Naive thymus-derived CD8-positive, alpha-beta T cell (primary cell): Measurements from ENCODE around the gene JUP. TPM values are rescaled to one million over a fixed set of nuclear protein-coding genes. Genes with fewer than 3 reads are reported as not detected.

Source experiments
- ATAC-seq, 2 donors: fragments of 150-1000 bp; cut with Tn5 transposase in 1 of 2; sonication (Bioruptor Pico), chemical (Tn5 transposase) in 1 of 2; 1 replicate in 1 of 2; 2 replicates in 1 of 2; pipeline ENCODE4 v1.10.0; 2021; ENCODE audit warnings: mild to moderate bottlenecking in 2 of 2, moderate library complexity in 2 of 2
- POLR2A ChIA-PET: fragments of 350-600 bp; sonication (Branson Sonifier 250); formaldehyde crosslinking; loops from one replicate; lab custom pipeline; 2021; ENCODE audit warnings: antibody characterized with exemption; lab: Charles Lee
- DNase-seq, 10 donors: peaks; one replicate each; pipeline versions ENCODE4 v3.0.0 to v3.0.0-alpha.2; 2020 to 2022
- H3K27ac Mint-ChIP-seq, 10 donors: one replicate each; pipeline ENCODE4 v1.8.0; 2020 to 2022; ENCODE audit warnings: mild to moderate bottlenecking in 10 of 10, mixed read lengths in 10 of 10, moderate library complexity in 4 of 10, inconsistent platforms in 1 of 10
- H3K27me3 Mint-ChIP-seq, 5 donors: one replicate each; pipeline ENCODE4 v1.8.0; 2021 to 2022; ENCODE audit warnings: mixed read lengths in 5 of 5
- H3K36me3 Mint-ChIP-seq, 3 donors: one replicate each; pipeline ENCODE4 v1.8.0; 2020 to 2022; ENCODE audit warnings: mixed read lengths in 3 of 3, mild to moderate bottlenecking in 2 of 3, inconsistent platforms in 1 of 3
- H3K4me1 Mint-ChIP-seq, 4 donors: one replicate each; pipeline ENCODE4 v1.8.0; 2021 to 2022; ENCODE audit warnings: mixed read lengths in 4 of 4
- H3K4me3 Mint-ChIP-seq, 10 donors: one replicate each; pipeline ENCODE4 v1.8.0; 2020 to 2022; ENCODE audit warnings: mild to moderate bottlenecking in 10 of 10, mixed read lengths in 10 of 10, moderate library complexity in 6 of 10, inconsistent platforms in 1 of 10
- H3K9me3 Mint-ChIP-seq, 9 donors: one replicate each; pipeline ENCODE4 v1.8.0; 2020 to 2022; ENCODE audit warnings: mixed read lengths in 9 of 9, mild to moderate bottlenecking in 3 of 9, inconsistent platforms in 1 of 9, moderate library complexity in 1 of 9
- polyA plus RNA-seq, 3 donors: library from polyadenylated mRNA; unstranded; fragments of 300-500 nt; fragmentation: Illumina TruSeq; gene quantifications; one replicate each; pipeline ENCODE4 v1.2.3, GENCODE V29; 2021
- total RNA-seq, 8 experiments: library from RNA in 2 of 8; stranded (reverse) in 2 of 8; gene quantifications; one replicate each; pipeline ENCODE4 v1.2.3 and lab custom pipeline; 2021 to 2026

Gene JUP
- total and polyA plus RNA-seq, 5 experiments from 2014 or later: 0.14 to 4.7 (median 0.55) TPM

- DNase-seq (peak in 1 of 10 donors; percentile 5), ATAC-seq (peak; percentile 18 to 20)
- Mint-ChIP-seq H3K36me3 (no peaks in the 10 kb centered on the region), H3K4me1 (peaks cover 2 to 12% (median 8%) of the 10 kb centered on the region in 4 donors), H3K9me3 (no peaks in the 10 kb centered on the region), H3K27me3 (peaks cover 9 to 52% (median 33%) of the 10 kb centered on the region in 5 donors), H3K27ac (peak overlapping the region in 2 of 10 donors; percentile 21 to 79), H3K4me3 (no peak overlapping the region)
- POLR2A ChIA-PET: interaction anchor here (0.7 to 0.9 kb wide), 2 partner anchors 64 to 73 kb away, joined by 3 to 4 read pairs; no protein-coding TSS in a partner anchor
Observed at GRCh38 chr17:41737680-41738023, 48.9 kb downstream of the JUP start.

- no peak overlapping the region for H3K4me3 Mint-ChIP-seq
- H3K27me3 Mint-ChIP-seq: peaks cover 9 to 57% (median 39%) of the 10 kb centered on the region in 5 donors
- no peak for ATAC-seq
- H3K27ac Mint-ChIP-seq: peak overlapping the region in 2 of 10 donors; percentile 40 to 79
- H3K36me3 Mint-ChIP-seq: no peaks in the 10 kb centered on the region
- peaks cover 2 to 13% (median 8%) of the 10 kb centered on the region in 4 donors for H3K4me1 Mint-ChIP-seq
- POLR2A ChIA-PET: interaction anchor here (0.7 to 0.9 kb wide), 2 partner anchors 64 to 74 kb away, joined by 3 to 4 read pairs; no protein-coding TSS in a partner anchor
- H3K9me3 Mint-ChIP-seq: no peaks in the 10 kb centered on the region
- DNase-seq: no peak
Observed at GRCh38 chr17:41736983-41737679, 49.4 kb downstream of the JUP start.

GRCh38 chr17:41735744-41736143 is 50.8 kb downstream of the JUP start:
- Mint-ChIP-seq H3K27ac (peak overlapping the region in 1 of 10 donors; percentile 59), H3K4me3 (no peak overlapping the region), H3K36me3 (no peaks in the 10 kb centered on the region), H3K4me1 (peaks cover 2 to 13% (median 8%) of the 10 kb centered on the region in 4 donors), H3K27me3 (peaks cover 13 to 68% (median 48%) of the 10 kb centered on the region in 5 donors), H3K9me3 (no peaks in the 10 kb centered on the region)
- ATAC-seq (no peak), DNase-seq (no peak)
- POLR2A ChIA-PET: interaction anchor here (0.7 kb wide), 1 partner anchor 45 kb away, joined by 3 read pairs; no protein-coding TSS in a partner anchor

DNA sequence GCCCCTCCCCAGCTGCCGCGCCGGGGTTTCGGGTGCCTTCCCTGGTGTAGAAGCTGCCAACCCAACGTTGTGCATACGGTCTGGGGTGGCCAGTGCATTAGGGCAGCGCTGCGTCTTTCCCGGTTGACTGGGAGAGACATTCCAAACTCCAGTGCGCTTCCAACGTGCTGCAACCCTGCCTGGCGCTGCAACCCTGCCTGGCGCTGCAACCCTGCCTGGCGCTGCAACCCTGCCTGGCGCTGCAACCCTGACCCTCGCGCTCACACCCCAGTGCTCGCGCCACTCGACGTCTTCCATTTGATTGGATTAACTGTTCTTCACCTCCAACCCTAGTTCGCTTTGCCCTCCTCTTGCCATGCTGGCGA is 51.6 kb downstream of the JUP start:
- H3K4me1 Mint-ChIP-seq: peaks cover 2 to 13% (median 8%) of the 10 kb centered on the region in 4 donors
- H3K4me3 Mint-ChIP-seq: peak overlapping the region in 9 of 10 donors; percentile 11 to 57 (median 43)
- H3K36me3 Mint-ChIP-seq: no peaks in the 10 kb centered on the region
- POLR2A ChIA-PET: no interaction called here
- H3K27ac Mint-ChIP-seq: no peak overlapping the region
- no peak for DNase-seq
- no peaks in the 10 kb centered on the region for H3K9me3 Mint-ChIP-seq
- ATAC-seq: no peak
- H3K27me3 Mint-ChIP-seq: peaks cover 13 to 68% (median 52%) of the 10 kb centered on the region in 5 donors

- POLR2A ChIA-PET: no interaction called here
- peak within 1 kb of the TSS in 2 of 10 donors; percentile 66 to 73 for H3K27ac Mint-ChIP-seq
- ATAC-seq (peak in 1 of 2 donors; percentile 15), DNase-seq (no peak)
- H3K36me3 Mint-ChIP-seq: no peaks in the 10 kb centered on the region
- peak within 1 kb of the TSS in 9 of 10 donors; percentile 20 to 74 (median 50) for H3K4me3 Mint-ChIP-seq
- peaks cover 13 to 68% (median 52%) of the 10 kb centered on the region in 5 donors for H3K27me3 Mint-ChIP-seq
- no peaks in the 10 kb centered on the region for H3K9me3 Mint-ChIP-seq
- H3K4me1 Mint-ChIP-seq: peaks cover 2 to 13% (median 8%) of the 10 kb centered on the region in 4 donors
Observed at GRCh38 chr17:41734139-41734948, 52.2 kb downstream of the JUP start, which contains the start of gene HAP1. Gene HAP1 (minus strand): TSS chr17:41734643. CDS start chr17:41734634, 9 bp downstream.

DNA sequence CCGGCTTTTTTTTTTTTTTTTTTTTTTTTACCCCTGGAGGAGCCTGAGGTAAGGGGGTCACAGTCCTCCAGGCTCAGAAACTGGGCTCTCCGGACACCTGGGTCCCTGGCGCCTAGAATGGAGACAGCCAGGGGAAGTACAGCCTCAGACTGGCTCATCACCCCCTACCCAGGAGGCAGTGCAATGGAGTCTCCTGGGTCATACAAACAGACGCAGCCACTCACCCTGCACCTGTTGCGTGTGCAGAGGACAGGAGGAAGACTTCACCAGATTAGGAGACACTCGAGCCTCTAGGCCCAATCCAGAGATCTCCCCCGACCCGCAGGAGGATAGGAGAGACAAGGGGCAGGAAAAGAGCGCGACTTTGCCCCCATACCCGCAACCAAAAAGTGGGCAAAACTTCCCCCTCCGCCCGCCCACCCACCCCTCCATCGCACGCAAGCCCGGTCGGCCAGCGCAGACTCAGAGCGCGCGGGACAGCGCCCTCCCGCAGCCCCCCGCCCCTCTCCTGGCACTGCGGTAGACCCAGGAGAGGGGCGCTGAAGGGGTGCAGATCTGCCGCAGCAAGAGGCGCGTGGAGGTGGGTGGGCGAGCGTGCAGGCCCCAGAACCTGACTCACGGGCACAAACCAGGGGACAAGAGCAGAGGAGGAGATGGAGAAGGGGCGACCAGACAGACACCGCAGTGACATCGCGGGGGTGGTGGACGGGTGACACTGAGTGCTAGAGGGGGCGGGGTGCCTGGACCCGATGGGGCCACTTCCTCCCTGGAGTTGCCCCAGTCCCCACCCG is 53.0 kb downstream of the JUP start:
- ATAC-seq: no peak
- POLR2A ChIA-PET: interaction anchor here (0.6 kb wide), 1 partner anchor 34 kb away, joined by 5 read pairs; no protein-coding TSS in a partner anchor
- Mint-ChIP-seq H3K9me3 (no peaks in the 10 kb centered on the region), H3K36me3 (no peaks in the 10 kb centered on the region), H3K27me3 (peaks cover 13 to 68% (median 52%) of the 10 kb centered on the region in 5 donors), H3K4me1 (peaks cover 2 to 13% (median 8%) of the 10 kb centered on the region in 4 donors), H3K4me3 (peak overlapping the region in 7 of 10 donors; percentile 34 to 74 (median 44)), H3K27ac (peak overlapping the region in 2 of 10 donors; percentile 66 to 73)
- DNase-seq: no peak

DNA sequence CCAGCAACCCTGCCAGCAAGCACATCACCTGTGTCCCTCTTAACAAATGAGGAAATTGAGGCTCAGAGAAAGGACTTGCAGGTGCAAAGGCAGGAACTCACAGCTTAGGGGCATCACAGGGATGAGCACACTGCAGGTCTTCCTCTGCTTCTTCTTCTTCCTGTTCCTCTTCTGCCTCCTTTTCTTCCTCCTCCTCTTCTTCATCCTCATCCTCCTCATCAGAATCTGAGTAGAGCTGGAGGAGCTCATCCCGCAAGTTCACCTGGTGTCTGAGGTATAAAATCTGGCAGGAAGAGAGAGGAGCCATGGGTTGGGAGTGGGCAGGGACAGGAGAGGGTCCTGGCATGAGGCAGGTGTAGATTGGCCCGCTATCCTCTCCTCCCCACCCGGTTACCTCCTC is 54.7 kb downstream of the JUP start:
- no peaks in the 10 kb centered on the region for H3K36me3 Mint-ChIP-seq
- peaks cover 11 to 71% (median 41%) of the 10 kb centered on the region in 5 donors for H3K27me3 Mint-ChIP-seq
- H3K4me1 Mint-ChIP-seq: peaks cover 0 to 13% (median 6%) of the 10 kb centered on the region in 4 donors
- H3K27ac Mint-ChIP-seq: peak overlapping the region in 1 of 10 donors; percentile 53
- DNase-seq: no peak
- no peak overlapping the region for H3K4me3 Mint-ChIP-seq
- no peak for ATAC-seq
- POLR2A ChIA-PET: interaction anchor here (0.6 kb wide), 1 partner anchor 162 kb away, joined by 6 read pairs; no protein-coding TSS in a partner anchor
- no peaks in the 10 kb centered on the region for H3K9me3 Mint-ChIP-seq

DNA sequence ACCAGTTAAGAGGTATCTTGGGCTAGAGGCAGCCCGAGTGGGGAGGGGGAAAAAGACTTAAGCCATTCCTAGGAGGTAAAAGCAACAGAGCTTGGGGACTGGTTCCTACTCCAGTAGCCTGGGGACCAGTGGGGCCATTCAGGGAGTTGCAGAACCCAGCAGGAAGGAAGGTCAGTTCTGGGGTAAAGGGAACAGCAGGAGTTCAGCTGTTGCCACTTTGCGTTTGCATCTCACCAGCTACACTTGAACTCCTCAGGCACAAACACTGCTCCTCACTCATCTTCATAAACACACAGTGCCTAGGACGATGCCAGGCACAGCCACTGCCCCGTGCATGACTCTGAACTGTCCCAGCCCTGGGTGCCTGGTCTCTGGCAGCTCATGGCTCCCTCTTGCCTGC is 56.0 kb downstream of the JUP start:
- POLR2A ChIA-PET: no interaction called here
- H3K9me3 Mint-ChIP-seq: no peaks in the 10 kb centered on the region
- H3K4me3 Mint-ChIP-seq: no peak overlapping the region
- ATAC-seq: no peak
- no peaks in the 10 kb centered on the region for H3K36me3 Mint-ChIP-seq
- no peak for DNase-seq
- peaks cover 0 to 10% (median 5%) of the 10 kb centered on the region in 4 donors for H3K4me1 Mint-ChIP-seq
- no peak overlapping the region for H3K27ac Mint-ChIP-seq
- H3K27me3 Mint-ChIP-seq: peaks cover 8 to 61% (median 33%) of the 10 kb centered on the region in 5 donors

DNA sequence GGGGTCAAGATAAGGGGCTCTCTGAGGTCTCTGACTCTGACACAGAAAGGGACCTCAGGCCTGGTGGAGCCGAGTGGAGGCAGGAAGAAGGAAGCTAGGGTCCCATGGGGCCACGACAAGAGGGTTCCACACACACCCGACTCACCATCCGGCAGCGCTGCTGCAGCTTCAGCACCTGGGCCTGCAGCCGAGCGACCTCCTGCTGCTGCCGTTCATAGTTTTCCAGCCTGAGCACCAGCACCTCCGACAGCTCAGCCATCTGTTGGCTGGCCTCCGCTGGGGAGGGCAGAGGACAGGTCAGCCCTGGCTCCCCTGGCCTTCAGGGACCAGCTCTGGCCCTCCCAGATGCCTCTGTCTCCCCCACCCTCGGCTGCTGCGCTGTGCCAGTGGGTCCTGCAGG is 58.5 kb downstream of the JUP start:
- peaks cover 4 to 52% (median 36%) of the 10 kb centered on the region in 5 donors for H3K27me3 Mint-ChIP-seq
- H3K36me3 Mint-ChIP-seq: no peaks in the 10 kb centered on the region
- ATAC-seq (no peak), DNase-seq (no peak)
- H3K9me3 Mint-ChIP-seq: no peaks in the 10 kb centered on the region
- no peak overlapping the region for H3K27ac Mint-ChIP-seq
- H3K4me3 Mint-ChIP-seq: no peak overlapping the region
- peaks cover 0 to 2% (median 0%) of the 10 kb centered on the region in 4 donors for H3K4me1 Mint-ChIP-seq
- POLR2A ChIA-PET: interaction anchor here (1.0 kb wide), 1 partner anchor 71 kb away, joined by 3 read pairs; no protein-coding TSS in a partner anchor

- Mint-ChIP-seq H3K4me3 (no peak overlapping the region), H3K9me3 (no peaks in the 10 kb centered on the region), H3K27ac (peak overlapping the region in 1 of 10 donors; percentile 60), H3K36me3 (no peaks in the 10 kb centered on the region), H3K4me1 (no peaks in the 10 kb centered on the region), H3K27me3 (peaks cover 4 to 42% (median 21%) of the 10 kb centered on the region in 5 donors)
- POLR2A ChIA-PET: interaction anchor here (0.6 kb wide), 1 partner anchor 87 kb away, joined by 4 read pairs; no protein-coding TSS in a partner anchor
- ATAC-seq (no peak), DNase-seq (no peak)
Observed at GRCh38 chr17:41725134-41725533, 61.4 kb downstream of the JUP start.

GRCh38 chr17:41724476-41725050 is 61.9 kb downstream of the JUP start:
- Mint-ChIP-seq H3K4me3 (no peak overlapping the region), H3K27me3 (peaks cover 4 to 42% (median 21%) of the 10 kb centered on the region in 5 donors), H3K4me1 (no peaks in the 10 kb centered on the region), H3K9me3 (no peaks in the 10 kb centered on the region), H3K27ac (peak overlapping the region in 1 of 10 donors; percentile 60), H3K36me3 (no peaks in the 10 kb centered on the region)
- DNase-seq (no peak), ATAC-seq (no peak)
- POLR2A ChIA-PET: no interaction called here
